Measurements from ENCODE around the gene MPZL1.

DNA sequence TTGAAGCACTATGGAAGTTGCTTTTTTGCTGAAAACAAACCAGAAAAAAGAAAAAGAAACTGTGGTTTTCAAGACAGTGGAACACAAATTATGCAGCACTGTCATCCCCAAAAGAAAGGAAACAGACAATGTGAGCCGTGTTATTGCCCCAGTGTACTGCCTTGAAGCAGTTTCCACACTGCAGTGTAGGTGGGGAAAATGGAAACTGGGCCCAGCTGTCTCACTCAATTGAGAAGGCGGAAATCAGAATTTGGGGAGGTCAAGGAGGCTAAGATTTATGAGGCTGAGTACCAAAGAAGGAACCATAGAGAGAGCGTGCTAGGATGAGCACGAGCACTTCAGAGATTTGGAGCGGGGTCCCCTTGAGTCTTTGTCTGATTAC is 55.5 kb downstream of the MPZL1 start:
- TF ChIP-seq, protein P1, sequence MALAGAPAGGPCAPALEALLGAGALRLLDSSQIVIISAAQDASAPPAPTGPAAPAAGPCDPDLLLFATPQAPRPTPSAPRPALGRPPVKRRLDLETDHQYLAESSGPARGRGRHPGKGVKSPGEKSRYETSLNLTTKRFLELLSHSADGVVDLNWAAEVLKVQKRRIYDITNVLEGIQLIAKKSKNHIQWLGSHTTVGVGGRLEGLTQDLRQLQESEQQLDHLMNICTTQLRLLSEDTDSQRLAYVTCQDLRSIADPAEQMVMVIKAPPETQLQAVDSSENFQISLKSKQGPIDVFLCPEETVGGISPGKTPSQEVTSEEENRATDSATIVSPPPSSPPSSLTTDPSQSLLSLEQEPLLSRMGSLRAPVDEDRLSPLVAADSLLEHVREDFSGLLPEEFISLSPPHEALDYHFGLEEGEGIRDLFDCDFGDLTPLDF (CRISPR knock-in tag; IDR thresholded peaks at IDR 0.05): no peak
- TF ChIP-seq ZNF121 (CRISPR knock-in tag; IDR thresholded peaks at IDR 0.05) (no peak), CREB1 (CRISPR knock-in tag; IDR thresholded peaks at IDR 0.05) (no peak), ETV6 (CRISPR knock-in tag; IDR thresholded peaks at IDR 0.05) (no peak), NFYB (CRISPR knock-in tag; conservative IDR thresholded peaks at IDR 0.05; ENCODE audit: low read depth) (no peak), TP53 (CRISPR knock-in tag; IDR thresholded peaks at IDR 0.05) (no peak), TEAD1 (CRISPR knock-in tag; IDR thresholded peaks at IDR 0.05) (no peak), TCF7 (CRISPR knock-in tag; IDR thresholded peaks at IDR 0.05; ENCODE audit: low read depth) (no peak)
- TF ChIP-seq, protein P2, sequence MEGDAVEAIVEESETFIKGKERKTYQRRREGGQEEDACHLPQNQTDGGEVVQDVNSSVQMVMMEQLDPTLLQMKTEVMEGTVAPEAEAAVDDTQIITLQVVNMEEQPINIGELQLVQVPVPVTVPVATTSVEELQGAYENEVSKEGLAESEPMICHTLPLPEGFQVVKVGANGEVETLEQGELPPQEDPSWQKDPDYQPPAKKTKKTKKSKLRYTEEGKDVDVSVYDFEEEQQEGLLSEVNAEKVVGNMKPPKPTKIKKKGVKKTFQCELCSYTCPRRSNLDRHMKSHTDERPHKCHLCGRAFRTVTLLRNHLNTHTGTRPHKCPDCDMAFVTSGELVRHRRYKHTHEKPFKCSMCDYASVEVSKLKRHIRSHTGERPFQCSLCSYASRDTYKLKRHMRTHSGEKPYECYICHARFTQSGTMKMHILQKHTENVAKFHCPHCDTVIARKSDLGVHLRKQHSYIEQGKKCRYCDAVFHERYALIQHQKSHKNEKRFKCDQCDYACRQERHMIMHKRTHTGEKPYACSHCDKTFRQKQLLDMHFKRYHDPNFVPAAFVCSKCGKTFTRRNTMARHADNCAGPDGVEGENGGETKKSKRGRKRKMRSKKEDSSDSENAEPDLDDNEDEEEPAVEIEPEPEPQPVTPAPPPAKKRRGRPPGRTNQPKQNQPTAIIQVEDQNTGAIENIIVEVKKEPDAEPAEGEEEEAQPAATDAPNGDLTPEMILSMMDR (IDR thresholded peaks at IDR 0.05): no peak
- TF ChIP-seq, protein P3, sequence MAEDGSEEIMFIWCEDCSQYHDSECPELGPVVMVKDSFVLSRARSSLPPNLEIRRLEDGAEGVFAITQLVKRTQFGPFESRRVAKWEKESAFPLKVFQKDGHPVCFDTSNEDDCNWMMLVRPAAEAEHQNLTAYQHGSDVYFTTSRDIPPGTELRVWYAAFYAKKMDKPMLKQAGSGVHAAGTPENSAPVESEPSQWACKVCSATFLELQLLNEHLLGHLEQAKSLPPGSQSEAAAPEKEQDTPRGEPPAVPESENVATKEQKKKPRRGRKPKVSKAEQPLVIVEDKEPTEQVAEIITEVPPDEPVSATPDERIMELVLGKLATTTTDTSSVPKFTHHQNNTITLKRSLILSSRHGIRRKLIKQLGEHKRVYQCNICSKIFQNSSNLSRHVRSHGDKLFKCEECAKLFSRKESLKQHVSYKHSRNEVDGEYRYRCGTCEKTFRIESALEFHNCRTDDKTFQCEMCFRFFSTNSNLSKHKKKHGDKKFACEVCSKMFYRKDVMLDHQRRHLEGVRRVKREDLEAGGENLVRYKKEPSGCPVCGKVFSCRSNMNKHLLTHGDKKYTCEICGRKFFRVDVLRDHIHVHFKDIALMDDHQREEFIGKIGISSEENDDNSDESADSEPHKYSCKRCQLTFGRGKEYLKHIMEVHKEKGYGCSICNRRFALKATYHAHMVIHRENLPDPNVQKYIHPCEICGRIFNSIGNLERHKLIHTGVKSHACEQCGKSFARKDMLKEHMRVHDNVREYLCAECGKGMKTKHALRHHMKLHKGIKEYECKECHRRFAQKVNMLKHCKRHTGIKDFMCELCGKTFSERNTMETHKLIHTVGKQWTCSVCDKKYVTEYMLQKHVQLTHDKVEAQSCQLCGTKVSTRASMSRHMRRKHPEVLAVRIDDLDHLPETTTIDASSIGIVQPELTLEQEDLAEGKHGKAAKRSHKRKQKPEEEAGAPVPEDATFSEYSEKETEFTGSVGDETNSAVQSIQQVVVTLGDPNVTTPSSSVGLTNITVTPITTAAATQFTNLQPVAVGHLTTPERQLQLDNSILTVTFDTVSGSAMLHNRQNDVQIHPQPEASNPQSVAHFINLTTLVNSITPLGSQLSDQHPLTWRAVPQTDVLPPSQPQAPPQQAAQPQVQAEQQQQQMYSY (CRISPR knock-in tag; IDR thresholded peaks at IDR 0.05): no peak
- TF ChIP-seq, protein P4, sequence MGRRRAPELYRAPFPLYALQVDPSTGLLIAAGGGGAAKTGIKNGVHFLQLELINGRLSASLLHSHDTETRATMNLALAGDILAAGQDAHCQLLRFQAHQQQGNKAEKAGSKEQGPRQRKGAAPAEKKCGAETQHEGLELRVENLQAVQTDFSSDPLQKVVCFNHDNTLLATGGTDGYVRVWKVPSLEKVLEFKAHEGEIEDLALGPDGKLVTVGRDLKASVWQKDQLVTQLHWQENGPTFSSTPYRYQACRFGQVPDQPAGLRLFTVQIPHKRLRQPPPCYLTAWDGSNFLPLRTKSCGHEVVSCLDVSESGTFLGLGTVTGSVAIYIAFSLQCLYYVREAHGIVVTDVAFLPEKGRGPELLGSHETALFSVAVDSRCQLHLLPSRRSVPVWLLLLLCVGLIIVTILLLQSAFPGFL (CRISPR knock-in tag; IDR thresholded peaks at IDR 0.05; ENCODE audit: borderline replicate concordance): no peak
- TF ChIP-seq, protein P5, sequence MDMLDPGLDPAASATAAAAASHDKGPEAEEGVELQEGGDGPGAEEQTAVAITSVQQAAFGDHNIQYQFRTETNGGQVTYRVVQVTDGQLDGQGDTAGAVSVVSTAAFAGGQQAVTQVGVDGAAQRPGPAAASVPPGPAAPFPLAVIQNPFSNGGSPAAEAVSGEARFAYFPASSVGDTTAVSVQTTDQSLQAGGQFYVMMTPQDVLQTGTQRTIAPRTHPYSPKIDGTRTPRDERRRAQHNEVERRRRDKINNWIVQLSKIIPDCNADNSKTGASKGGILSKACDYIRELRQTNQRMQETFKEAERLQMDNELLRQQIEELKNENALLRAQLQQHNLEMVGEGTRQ (CRISPR knock-in tag; IDR thresholded peaks at IDR 0.05): no peak

All from WTC11 (cell line).